ENCODE data around the gene MAP4K4. TPM values are rescaled to one million over a fixed set of nuclear protein-coding genes. Genes with fewer than 3 reads are reported as not detected.
A peak's percentile ranks its signal among the peaks of the same experiment; 100 is the strongest.

The MAP4K4 gene
- total and polyA plus RNA-seq, 4 donors, result 106 to 363 (median 200) TPM

DNA sequence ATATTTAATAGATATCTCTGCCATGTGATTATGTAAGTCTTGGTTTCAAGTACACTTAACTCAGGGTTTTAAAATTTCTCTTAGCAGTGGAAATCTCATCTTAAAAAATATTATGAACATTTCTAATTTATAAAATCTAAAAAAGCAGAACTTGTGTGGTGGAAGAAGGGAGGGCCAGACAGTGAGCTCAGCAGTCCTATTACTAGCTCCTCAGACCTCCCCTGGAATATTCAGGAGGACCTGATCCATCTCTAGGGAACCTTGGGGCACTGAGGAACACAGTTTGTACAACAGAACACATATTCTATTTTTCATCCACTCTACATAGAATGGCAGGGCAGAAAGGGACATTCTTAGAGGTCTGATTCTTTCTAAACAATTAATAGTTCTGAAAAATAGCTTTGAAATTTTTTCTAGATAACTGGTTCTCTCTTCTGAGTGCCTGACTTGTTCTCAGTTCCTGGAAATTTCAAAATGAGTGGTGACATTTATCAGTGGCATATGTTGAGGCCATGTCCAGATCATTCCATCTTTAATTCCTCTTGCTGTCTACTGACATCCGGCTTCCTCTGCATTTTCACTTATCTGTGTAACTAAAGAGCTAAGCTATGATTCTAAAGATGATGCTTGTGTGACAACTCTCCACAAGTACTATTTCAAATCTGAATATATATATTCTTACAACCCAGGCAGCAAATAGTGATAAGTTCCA, 8.2 kb upstream of the MAP4K4 start:
- H3K27me3 ChIP-seq (ENCODE audit: control insufficient read depth, insufficient read depth, low read length), result no peaks in the 10 kb centered on the region
- DNase-seq (ENCODE audit: low read depth in 4 of 6, low spot score in 6 of 6), result no peak
- no peak overlapping the region for H3K27ac ChIP-seq (ENCODE audit: low read depth, low read length)
- WGBS (ENCODE audit: insufficient coverage), result no CpG with 5 or more reads among the region's 1 CpG
- no peaks in the 10 kb centered on the region for H3K4me1 ChIP-seq (ENCODE audit: control insufficient read depth, insufficient read depth, low read length)
- no peaks in the 10 kb centered on the region for H3K9me3 ChIP-seq (ENCODE audit: control insufficient read depth, insufficient read depth, low read length)
- H3K36me3 ChIP-seq (ENCODE audit: control insufficient read depth, insufficient read depth, low read length), result no peaks in the 10 kb centered on the region
- H3K4me3 ChIP-seq (ENCODE audit: low read depth, low read length), result no peak overlapping the region

- H3K36me3 ChIP-seq (ENCODE audit: control insufficient read depth, insufficient read depth, low read length), result no peaks in the 10 kb centered on the region
- H3K27ac ChIP-seq (ENCODE audit: low read depth, low read length), result no peak overlapping the region
- no peaks in the 10 kb centered on the region for H3K27me3 ChIP-seq (ENCODE audit: control insufficient read depth, insufficient read depth, low read length)
- no peaks in the 10 kb centered on the region for H3K9me3 ChIP-seq (ENCODE audit: control insufficient read depth, insufficient read depth, low read length)
- WGBS (ENCODE audit: insufficient coverage), result no CpG with 5 or more reads among the region's 2 CpGs
- no peaks in the 10 kb centered on the region for H3K4me1 ChIP-seq (ENCODE audit: control insufficient read depth, insufficient read depth, low read length)
- no peak overlapping the region for H3K4me3 ChIP-seq (ENCODE audit: low read depth, low read length)
- no peak for DNase-seq (ENCODE audit: low read depth in 4 of 6, low spot score in 6 of 6)
Observed at GRCh38 chr2:101690547-101691152, 6.9 kb upstream of the MAP4K4 start.

- Histone ChIP-seq H3K4me1 (ENCODE audit: control insufficient read depth, insufficient read depth, low read length) (peaks cover 8% of the 10 kb centered on the region), H3K27ac (ENCODE audit: low read depth, low read length) (no peak overlapping the region), H3K4me3 (ENCODE audit: low read depth, low read length) (no peak overlapping the region), H3K36me3 (ENCODE audit: control insufficient read depth, insufficient read depth, low read length) (no peaks in the 10 kb centered on the region), H3K9me3 (ENCODE audit: control insufficient read depth, insufficient read depth, low read length) (no peaks in the 10 kb centered on the region), H3K27me3 (ENCODE audit: control insufficient read depth, insufficient read depth, low read length) (no peaks in the 10 kb centered on the region)
- 100% methylated on average over 1 of the region's 3 CpGs for WGBS (ENCODE audit: insufficient coverage)
- no peak for DNase-seq (ENCODE audit: low read depth in 4 of 6, low spot score in 6 of 6)
Observed at GRCh38 chr2:101692041-101692440, 5.5 kb upstream of the MAP4K4 start.

DNA sequence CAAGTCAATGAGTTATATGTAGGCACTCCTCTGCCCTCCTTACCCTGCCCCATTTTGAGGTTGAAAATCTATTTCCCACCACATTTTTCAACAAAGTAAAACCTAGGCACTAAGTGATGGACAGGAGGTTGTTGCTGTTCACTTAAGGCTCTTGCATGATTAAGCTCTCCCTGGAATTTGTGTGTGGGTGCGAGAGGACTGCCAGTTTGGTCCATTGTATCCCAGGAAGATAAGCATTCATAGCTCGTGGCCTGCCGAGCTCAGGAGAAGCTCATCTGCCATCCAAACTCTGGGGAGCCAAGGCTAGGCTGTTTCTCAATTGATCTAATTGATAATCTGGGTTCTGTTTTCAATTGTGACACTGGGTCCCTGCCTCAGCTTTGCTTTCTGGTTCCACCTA, 4.7 kb upstream of the MAP4K4 start:
- H3K4me1 ChIP-seq (ENCODE audit: control insufficient read depth, insufficient read depth, low read length), result peaks cover 9% of the 10 kb centered on the region
- H3K27ac ChIP-seq (ENCODE audit: low read depth, low read length), result no peak overlapping the region
- no peaks in the 10 kb centered on the region for H3K9me3 ChIP-seq (ENCODE audit: control insufficient read depth, insufficient read depth, low read length)
- H3K36me3 ChIP-seq (ENCODE audit: control insufficient read depth, insufficient read depth, low read length), result no peaks in the 10 kb centered on the region
- H3K4me3 ChIP-seq (ENCODE audit: low read depth, low read length), result no peak overlapping the region
- H3K27me3 ChIP-seq (ENCODE audit: control insufficient read depth, insufficient read depth, low read length), result no peaks in the 10 kb centered on the region
- no peak for DNase-seq (ENCODE audit: low read depth in 4 of 6, low spot score in 6 of 6)
- 96% methylated on average over 3 of the region's 3 CpGs for WGBS (ENCODE audit: insufficient coverage)

- H3K27me3 ChIP-seq (ENCODE audit: control insufficient read depth, insufficient read depth, low read length), result no peaks in the 10 kb centered on the region
- H3K27ac ChIP-seq (ENCODE audit: low read depth, low read length), result no peak overlapping the region
- no peak overlapping the region for H3K4me3 ChIP-seq (ENCODE audit: low read depth, low read length)
- H3K4me1 ChIP-seq (ENCODE audit: control insufficient read depth, insufficient read depth, low read length), result peaks cover 9% of the 10 kb centered on the region
- WGBS (ENCODE audit: insufficient coverage), result 100% methylated on average over 1 of the region's 3 CpGs
- no peaks in the 10 kb centered on the region for H3K36me3 ChIP-seq (ENCODE audit: control insufficient read depth, insufficient read depth, low read length)
- H3K9me3 ChIP-seq (ENCODE audit: control insufficient read depth, insufficient read depth, low read length), result no peaks in the 10 kb centered on the region
- DNase-seq (ENCODE audit: low read depth in 4 of 6, low spot score in 6 of 6), result no peak
Observed at GRCh38 chr2:101693991-101694588, 3.4 kb upstream of the MAP4K4 start.

DNA sequence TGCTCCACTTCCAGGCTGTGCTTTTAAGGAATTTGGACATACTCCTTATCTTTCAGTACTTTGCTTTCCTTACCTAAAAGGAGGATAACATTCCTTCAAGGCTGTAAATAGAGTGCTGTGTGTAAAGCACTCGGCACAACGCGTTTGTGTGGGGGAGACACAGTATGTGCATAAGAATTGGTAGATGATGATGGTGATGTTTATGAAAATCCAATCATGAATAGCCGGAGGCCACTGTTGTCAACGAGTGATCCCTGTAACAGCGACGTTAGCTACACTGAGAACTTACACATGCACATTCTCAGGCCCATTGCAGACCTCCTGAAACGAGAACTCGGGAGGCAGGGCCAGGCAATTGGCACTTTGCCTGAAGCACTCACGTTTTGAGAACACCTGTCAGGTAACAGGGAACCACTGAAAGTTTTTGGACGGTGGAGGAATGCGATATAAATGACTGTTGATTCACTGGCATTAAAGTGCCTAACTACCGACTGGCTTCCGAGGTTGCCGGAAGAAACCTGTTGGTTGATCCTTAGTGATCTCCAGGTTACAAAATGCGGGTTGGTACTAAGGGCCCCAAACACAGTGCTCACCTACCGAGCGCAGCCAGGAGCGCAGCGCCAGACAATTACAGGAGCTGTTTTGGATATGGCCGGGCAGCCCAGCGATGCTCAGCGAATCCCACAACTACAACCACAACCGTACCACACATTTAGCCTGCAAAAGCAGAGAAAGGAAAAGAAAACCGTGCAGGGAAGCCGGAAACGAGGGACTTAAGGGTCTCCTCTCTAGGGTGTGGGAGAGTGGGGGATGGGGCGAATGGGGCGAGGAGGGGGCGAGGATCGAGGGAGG, 1.0 kb upstream of the MAP4K4 start:
- 6% methylated on average over 23 of the region's 31 CpGs for WGBS (ENCODE audit: insufficient coverage)
- H3K27me3 ChIP-seq (ENCODE audit: control insufficient read depth, insufficient read depth, low read length), result no peaks in the 10 kb centered on the region
- H3K4me3 ChIP-seq (ENCODE audit: low read depth, low read length), result peak overlapping the region; percentile 64
- H3K36me3 ChIP-seq (ENCODE audit: control insufficient read depth, insufficient read depth, low read length), result no peaks in the 10 kb centered on the region
- DNase-seq (ENCODE audit: low read depth in 4 of 6, low spot score in 6 of 6), result peak in 3 of 6 donors; percentile 37 to 57 (median 41)
- peaks cover 9% of the 10 kb centered on the region for H3K4me1 ChIP-seq (ENCODE audit: control insufficient read depth, insufficient read depth, low read length)
- H3K9me3 ChIP-seq (ENCODE audit: control insufficient read depth, insufficient read depth, low read length), result no peaks in the 10 kb centered on the region
- H3K27ac ChIP-seq (ENCODE audit: low read depth, low read length), result peak overlapping the region; percentile 79

GRCh38 chr2:101698014-101698843, 722 bp downstream of the MAP4K4 start:
- peak in 3 of 6 donors; percentile 42 to 77 (median 70) for DNase-seq (ENCODE audit: low read depth in 4 of 6, low spot score in 6 of 6)
- 0% methylated on average over 55 of the region's 57 CpGs for WGBS (ENCODE audit: insufficient coverage)
- H3K27ac ChIP-seq (ENCODE audit: low read depth, low read length), result peak overlapping the region; percentile 87
- H3K4me1 ChIP-seq (ENCODE audit: control insufficient read depth, insufficient read depth, low read length), result peaks cover 12% of the 10 kb centered on the region
- H3K27me3 ChIP-seq (ENCODE audit: control insufficient read depth, insufficient read depth, low read length), result no peaks in the 10 kb centered on the region
- H3K4me3 ChIP-seq (ENCODE audit: low read depth, low read length), result peak overlapping the region; percentile 83
- H3K9me3 ChIP-seq (ENCODE audit: control insufficient read depth, insufficient read depth, low read length), result no peaks in the 10 kb centered on the region
- H3K36me3 ChIP-seq (ENCODE audit: control insufficient read depth, insufficient read depth, low read length), result peaks cover 8% of the 10 kb centered on the region

- 2% methylated on average over 6 of the region's 16 CpGs for WGBS (ENCODE audit: insufficient coverage)
- no peaks in the 10 kb centered on the region for H3K27me3 ChIP-seq (ENCODE audit: control insufficient read depth, insufficient read depth, low read length)
- peak overlapping the region; percentile 87 for H3K27ac ChIP-seq (ENCODE audit: low read depth, low read length)
- peak in 3 of 6 donors; percentile 14 to 70 (median 40) for DNase-seq (ENCODE audit: low read depth in 4 of 6, low spot score in 6 of 6)
- H3K36me3 ChIP-seq (ENCODE audit: control insufficient read depth, insufficient read depth, low read length), result peaks cover 8% of the 10 kb centered on the region
- no peaks in the 10 kb centered on the region for H3K9me3 ChIP-seq (ENCODE audit: control insufficient read depth, insufficient read depth, low read length)
- H3K4me1 ChIP-seq (ENCODE audit: control insufficient read depth, insufficient read depth, low read length), result peaks cover 13% of the 10 kb centered on the region
- H3K4me3 ChIP-seq (ENCODE audit: low read depth, low read length), result peak overlapping the region; percentile 83
Observed at GRCh38 chr2:101698844-101699754, 1.6 kb downstream of the MAP4K4 start.

All from spinal cord (tissue), 10 donors.